ENCODE results near the gene PREB.

DNA sequence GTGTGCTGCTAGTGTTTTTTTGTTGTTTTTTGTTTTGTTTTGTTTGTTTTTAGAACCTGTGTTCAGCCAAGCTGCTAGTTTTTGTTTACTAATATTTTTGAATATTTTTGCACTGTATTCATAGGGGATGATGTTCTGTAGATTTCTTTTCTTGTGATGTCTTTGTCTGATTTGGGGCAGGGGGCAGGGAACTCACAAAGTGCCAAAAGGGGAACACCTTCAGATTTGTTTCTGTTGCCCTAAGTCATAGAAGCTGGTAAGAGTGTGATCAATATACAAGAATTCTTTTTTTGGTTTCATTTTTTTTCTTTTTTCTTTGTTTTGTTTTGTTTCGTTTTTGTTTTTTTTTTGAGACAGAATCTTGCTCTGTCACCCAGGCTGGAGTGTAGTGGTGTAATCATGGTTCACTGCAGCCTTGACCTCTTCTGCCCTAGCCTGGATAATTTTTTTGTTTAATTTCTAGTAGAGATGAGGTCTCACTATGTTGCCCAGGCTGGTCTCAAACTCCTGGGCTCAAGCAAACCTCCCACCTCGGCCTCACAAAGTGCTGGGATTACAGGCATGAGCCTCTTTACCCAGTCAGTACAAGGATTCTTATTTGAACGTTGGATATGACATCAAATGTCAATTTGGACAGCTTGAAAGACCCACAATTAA, 45.0 kb upstream of the PREB start:
- TF ChIP-seq POLR2AphosphoS5 (IDR thresholded peaks at IDR 0.05; ENCODE audit: low read depth, low read length), result no peak
- TF ChIP-seq TAF1 (IDR thresholded peaks at IDR 0.05; ENCODE audit: borderline replicate concordance, insufficient read depth, low read length), result no peak

All from PFSK-1 (cell line).